ENCODE data around the gene NBEA.

DNA sequence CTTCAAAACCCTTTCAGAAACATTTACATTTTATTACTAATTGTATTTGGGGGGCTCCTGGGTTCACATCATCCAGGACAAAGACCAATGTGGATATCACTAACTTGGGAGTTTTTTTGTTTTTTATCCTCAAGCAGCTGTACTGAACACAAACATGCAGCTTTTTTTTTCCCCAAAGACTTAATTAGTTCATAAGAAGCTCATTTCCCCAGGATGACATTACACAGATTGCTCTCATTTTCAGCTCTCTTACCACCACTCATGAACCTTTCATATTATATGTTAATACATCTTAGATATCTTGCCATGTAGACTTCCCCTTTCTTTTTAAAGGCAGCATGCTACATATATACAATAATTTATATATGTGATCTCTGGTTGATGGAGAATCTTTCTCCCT, 653.1 kb downstream of the NBEA start:
- TF ChIP-seq, protein P1, sequence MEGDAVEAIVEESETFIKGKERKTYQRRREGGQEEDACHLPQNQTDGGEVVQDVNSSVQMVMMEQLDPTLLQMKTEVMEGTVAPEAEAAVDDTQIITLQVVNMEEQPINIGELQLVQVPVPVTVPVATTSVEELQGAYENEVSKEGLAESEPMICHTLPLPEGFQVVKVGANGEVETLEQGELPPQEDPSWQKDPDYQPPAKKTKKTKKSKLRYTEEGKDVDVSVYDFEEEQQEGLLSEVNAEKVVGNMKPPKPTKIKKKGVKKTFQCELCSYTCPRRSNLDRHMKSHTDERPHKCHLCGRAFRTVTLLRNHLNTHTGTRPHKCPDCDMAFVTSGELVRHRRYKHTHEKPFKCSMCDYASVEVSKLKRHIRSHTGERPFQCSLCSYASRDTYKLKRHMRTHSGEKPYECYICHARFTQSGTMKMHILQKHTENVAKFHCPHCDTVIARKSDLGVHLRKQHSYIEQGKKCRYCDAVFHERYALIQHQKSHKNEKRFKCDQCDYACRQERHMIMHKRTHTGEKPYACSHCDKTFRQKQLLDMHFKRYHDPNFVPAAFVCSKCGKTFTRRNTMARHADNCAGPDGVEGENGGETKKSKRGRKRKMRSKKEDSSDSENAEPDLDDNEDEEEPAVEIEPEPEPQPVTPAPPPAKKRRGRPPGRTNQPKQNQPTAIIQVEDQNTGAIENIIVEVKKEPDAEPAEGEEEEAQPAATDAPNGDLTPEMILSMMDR (IDR thresholded peaks at IDR 0.05), result no peak
- TF ChIP-seq POLR2A (IDR thresholded peaks at IDR 0.05), result no peak

Measured in stomach (tissue), 4 donors.